Measurements from ENCODE around the gene CEP112.

DNA sequence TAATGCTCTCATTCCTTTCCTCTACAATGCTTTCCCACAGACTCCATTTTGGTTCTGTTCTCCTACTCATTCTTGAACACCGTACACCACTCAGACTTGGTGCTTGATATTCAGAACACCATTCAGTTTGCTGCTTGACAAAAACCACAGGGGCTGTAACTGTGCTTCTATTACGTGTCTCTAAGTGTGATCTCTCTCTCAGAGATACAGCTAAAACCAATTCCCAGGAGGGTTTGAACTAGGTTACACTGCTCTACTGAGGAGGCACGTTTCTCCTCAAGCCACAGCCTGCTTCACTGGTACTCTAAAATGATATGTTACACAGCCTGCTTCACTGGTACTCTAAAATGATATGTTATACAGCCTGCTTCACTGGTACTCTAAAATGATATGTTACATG is 175.7 kb downstream of the CEP112 start:
- TF ChIP-seq, protein P1, sequence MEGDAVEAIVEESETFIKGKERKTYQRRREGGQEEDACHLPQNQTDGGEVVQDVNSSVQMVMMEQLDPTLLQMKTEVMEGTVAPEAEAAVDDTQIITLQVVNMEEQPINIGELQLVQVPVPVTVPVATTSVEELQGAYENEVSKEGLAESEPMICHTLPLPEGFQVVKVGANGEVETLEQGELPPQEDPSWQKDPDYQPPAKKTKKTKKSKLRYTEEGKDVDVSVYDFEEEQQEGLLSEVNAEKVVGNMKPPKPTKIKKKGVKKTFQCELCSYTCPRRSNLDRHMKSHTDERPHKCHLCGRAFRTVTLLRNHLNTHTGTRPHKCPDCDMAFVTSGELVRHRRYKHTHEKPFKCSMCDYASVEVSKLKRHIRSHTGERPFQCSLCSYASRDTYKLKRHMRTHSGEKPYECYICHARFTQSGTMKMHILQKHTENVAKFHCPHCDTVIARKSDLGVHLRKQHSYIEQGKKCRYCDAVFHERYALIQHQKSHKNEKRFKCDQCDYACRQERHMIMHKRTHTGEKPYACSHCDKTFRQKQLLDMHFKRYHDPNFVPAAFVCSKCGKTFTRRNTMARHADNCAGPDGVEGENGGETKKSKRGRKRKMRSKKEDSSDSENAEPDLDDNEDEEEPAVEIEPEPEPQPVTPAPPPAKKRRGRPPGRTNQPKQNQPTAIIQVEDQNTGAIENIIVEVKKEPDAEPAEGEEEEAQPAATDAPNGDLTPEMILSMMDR (IDR thresholded peaks at IDR 0.05; ENCODE audit: control extremely low read depth in 1 of 3, insufficient read depth in 1 of 3, low read depth in 1 of 3, low read length in 3 of 3), result no peak
- TF ChIP-seq BRCA1 (IDR thresholded peaks at IDR 0.05; ENCODE audit: low read depth, low read length) (no peak), CHD1 (IDR thresholded peaks at IDR 0.05; ENCODE audit: low read depth, low read length) (no peak), EZH2 (IDR thresholded peaks at IDR 0.05; ENCODE audit: low read depth, low read length, severe bottlenecking) (no peak), SRF (IDR thresholded peaks at IDR 0.05; ENCODE audit: low read depth, low read length) (no peak), TEAD4 (IDR thresholded peaks at IDR 0.05; ENCODE audit: low read depth, low read length) (no peak), ASH2L (IDR thresholded peaks at IDR 0.05; ENCODE audit: low read length) (no peak), CEBPB (IDR thresholded peaks at IDR 0.05; ENCODE audit: low read depth, low read length) (no peak), RNF2 (IDR thresholded peaks at IDR 0.05; ENCODE audit: borderline replicate concordance, low read depth, low read length, missing control alignments, poor library complexity, severe bottlenecking) (no peak), POLR2A (IDR thresholded peaks at IDR 0.05; ENCODE audit: control extremely low read depth in 1 of 2, low read depth in 2 of 2, low read length in 2 of 2) (no peak), YY1 (IDR thresholded peaks at IDR 0.05; ENCODE audit: low read depth, low read length) (no peak)
- TF ChIP-seq, protein P2, sequence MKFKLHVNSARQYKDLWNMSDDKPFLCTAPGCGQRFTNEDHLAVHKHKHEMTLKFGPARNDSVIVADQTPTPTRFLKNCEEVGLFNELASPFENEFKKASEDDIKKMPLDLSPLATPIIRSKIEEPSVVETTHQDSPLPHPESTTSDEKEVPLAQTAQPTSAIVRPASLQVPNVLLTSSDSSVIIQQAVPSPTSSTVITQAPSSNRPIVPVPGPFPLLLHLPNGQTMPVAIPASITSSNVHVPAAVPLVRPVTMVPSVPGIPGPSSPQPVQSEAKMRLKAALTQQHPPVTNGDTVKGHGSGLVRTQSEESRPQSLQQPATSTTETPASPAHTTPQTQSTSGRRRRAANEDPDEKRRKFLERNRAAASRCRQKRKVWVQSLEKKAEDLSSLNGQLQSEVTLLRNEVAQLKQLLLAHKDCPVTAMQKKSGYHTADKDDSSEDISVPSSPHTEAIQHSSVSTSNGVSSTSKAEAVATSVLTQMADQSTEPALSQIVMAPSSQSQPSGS (IDR thresholded peaks at IDR 0.05; ENCODE audit: low read length), result no peak
- TF ChIP-seq, protein P3, sequence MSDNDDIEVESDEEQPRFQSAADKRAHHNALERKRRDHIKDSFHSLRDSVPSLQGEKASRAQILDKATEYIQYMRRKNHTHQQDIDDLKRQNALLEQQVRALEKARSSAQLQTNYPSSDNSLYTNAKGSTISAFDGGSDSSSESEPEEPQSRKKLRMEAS (IDR thresholded peaks at IDR 0.05), result no peak

Measured in H1 (cell line).